SK-N-SH treated with all-trans-retinoic acid at 6 μM for 48 hours (cell line): ENCODE measurements around the gene ARHGAP29.

Experiments used
- ARNTL ChIP-seq: fragments of 450-650 bp; formaldehyde crosslinking; IDR thresholded peaks from 2 replicates; pipeline ENCODE4 v1.5.0; 2020; ENCODE audit warnings: low read depth, mild to moderate bottlenecking, moderate library complexity, borderline replicate concordance
- PPARA ChIP-seq: fragments of 250-450 bp; sonication (Bioruptor Pico); IDR thresholded peaks from 2 replicates; pipeline ENCODE4 v1.5.0; 2020; ENCODE audit warnings: mild to moderate bottlenecking, borderline replicate concordance
- RARB ChIP-seq: fragments of 250-450 bp; sonication (Bioruptor Pico); IDR thresholded peaks from 2 replicates; pipeline ENCODE4 v1.8.0; 2021; ENCODE audit warnings: mild to moderate bottlenecking, moderate library complexity
- TOX ChIP-seq: fragments of 250-450 bp; sonication (Bioruptor Pico); IDR thresholded peaks from 2 replicates; pipeline ENCODE4 v1.8.0; 2021; ENCODE audit warnings: mild to moderate bottlenecking, moderate library complexity, borderline replicate concordance
- ZFP30 ChIP-seq: fragments of 450-650 bp; formaldehyde crosslinking; IDR thresholded peaks from 2 replicates; pipeline ENCODE4 v1.5.0; 2022; ENCODE audit warnings: mild to moderate bottlenecking, moderate library complexity
- TF ChIP-seq, protein P1 (sequence below): fragments of 250-450 bp; sonication (Bioruptor Pico); IDR thresholded peaks from 2 replicates; pipeline ENCODE4 v1.5.1; 2021; ENCODE audit warnings: mild to moderate bottlenecking, moderate library complexity
- TF ChIP-seq, protein P2 (sequence below): fragments of 250-450 bp; sonication (Bioruptor Pico); IDR thresholded peaks from 2 replicates; pipeline ENCODE4 v1.8.0; 2020; ENCODE audit warnings: mild to moderate bottlenecking, moderate library complexity, borderline replicate concordance
- TF ChIP-seq, protein P3 (sequence below): fragments of 250-450 bp; sonication (Bioruptor Pico); IDR thresholded peaks from 2 replicates; pipeline ENCODE4 v1.5.1; 2020; ENCODE audit warnings: low read depth, mild to moderate bottlenecking, moderate library complexity

DNA sequence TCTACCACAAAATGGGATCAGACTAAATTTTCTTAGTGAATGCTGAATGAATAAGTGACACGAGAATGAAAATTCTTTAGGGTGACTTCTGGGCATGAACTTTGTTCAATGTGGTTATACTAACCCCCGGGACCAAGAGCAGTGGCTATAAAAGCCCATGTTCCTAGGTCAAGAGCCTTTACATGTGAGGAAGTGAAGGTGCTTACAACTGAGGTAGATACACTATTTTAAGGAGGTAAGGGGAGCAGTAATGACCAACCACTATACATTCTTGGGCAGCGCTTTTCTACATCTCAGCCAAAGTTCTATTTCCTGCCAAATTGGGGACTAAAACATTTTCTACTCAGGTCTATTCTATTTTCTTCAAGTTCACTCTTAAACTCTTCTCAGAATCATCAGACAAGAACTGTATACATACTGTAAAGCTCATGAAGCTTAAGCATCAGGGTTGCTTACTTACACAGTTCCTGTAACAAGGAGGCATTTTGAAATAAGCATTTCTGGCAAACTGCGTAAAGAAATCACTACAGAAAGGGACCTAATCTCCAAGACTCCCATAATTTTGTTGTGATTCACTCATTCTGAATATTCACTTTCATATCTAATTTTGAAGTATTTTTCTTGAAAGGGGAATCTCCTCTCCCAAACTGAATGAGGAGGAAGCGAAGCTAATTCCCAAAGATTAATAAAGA, 8.5 kb upstream of the ARHGAP29 start:
- no peak for TF ChIP-seq ARNTL
- TF ChIP-seq, protein P1, sequence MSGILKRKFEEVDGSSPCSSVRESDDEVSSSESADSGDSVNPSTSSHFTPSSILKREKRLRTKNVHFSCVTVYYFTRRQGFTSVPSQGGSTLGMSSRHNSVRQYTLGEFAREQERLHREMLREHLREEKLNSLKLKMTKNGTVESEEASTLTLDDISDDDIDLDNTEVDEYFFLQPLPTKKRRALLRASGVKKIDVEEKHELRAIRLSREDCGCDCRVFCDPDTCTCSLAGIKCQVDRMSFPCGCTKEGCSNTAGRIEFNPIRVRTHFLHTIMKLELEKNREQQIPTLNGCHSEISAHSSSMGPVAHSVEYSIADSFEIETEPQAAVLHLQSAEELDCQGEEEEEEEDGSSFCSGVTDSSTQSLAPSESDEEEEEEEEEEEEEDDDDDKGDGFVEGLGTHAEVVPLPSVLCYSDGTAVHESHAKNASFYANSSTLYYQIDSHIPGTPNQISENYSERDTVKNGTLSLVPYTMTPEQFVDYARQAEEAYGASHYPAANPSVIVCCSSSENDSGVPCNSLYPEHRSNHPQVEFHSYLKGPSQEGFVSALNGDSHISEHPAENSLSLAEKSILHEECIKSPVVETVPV (CRISPR knock-in tag): no peak
- no peak for TF ChIP-seq PPARA (CRISPR knock-in tag)
- TF ChIP-seq, protein P2, sequence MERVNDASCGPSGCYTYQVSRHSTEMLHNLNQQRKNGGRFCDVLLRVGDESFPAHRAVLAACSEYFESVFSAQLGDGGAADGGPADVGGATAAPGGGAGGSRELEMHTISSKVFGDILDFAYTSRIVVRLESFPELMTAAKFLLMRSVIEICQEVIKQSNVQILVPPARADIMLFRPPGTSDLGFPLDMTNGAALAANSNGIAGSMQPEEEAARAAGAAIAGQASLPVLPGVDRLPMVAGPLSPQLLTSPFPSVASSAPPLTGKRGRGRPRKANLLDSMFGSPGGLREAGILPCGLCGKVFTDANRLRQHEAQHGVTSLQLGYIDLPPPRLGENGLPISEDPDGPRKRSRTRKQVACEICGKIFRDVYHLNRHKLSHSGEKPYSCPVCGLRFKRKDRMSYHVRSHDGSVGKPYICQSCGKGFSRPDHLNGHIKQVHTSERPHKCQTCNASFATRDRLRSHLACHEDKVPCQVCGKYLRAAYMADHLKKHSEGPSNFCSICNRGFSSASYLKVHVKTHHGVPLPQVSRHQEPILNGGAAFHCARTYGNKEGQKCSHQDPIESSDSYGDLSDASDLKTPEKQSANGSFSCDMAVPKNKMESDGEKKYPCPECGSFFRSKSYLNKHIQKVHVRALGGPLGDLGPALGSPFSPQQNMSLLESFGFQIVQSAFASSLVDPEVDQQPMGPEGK: no peak
- no peak for TF ChIP-seq TOX (CRISPR knock-in tag)
- TF ChIP-seq ZFP30 (CRISPR knock-in tag): no peak
- TF ChIP-seq, protein P3, sequence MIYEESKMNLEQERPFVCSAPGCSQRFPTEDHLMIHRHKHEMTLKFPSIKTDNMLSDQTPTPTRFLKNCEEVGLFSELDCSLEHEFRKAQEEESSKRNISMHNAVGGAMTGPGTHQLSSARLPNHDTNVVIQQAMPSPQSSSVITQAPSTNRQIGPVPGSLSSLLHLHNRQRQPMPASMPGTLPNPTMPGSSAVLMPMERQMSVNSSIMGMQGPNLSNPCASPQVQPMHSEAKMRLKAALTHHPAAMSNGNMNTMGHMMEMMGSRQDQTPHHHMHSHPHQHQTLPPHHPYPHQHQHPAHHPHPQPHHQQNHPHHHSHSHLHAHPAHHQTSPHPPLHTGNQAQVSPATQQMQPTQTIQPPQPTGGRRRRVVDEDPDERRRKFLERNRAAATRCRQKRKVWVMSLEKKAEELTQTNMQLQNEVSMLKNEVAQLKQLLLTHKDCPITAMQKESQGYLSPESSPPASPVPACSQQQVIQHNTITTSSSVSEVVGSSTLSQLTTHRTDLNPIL (CRISPR knock-in tag): no peak
- no peak for TF ChIP-seq RARB (CRISPR knock-in tag)
